HCT116 (cell line): ENCODE data around the gene CDA.

Experiments
- CEBPB ChIP-seq: IDR thresholded peaks from 2 replicates; pipeline ENCODE4 v1.6.1; 2012; ENCODE audit warnings: low read depth
- CTCF ChIP-seq, 3 experiments: fragments of 200-600 bp in 1 of 3; sonication (generic) in 1 of 3; IDR thresholded peaks in 2 of 3; conservative IDR thresholded peaks in 1 of 3; 2 replicates each; pipeline ENCODE4 v1.5.1; 2012 to 2017; ENCODE audit warnings: low read depth in 2 of 3, low read length in 2 of 3, antibody characterized with exemption in 1 of 3, borderline replicate concordance in 1 of 3, control low read depth in 1 of 3, mild to moderate bottlenecking in 1 of 3, mixed read lengths in 1 of 3, mixed run types in 1 of 3, moderate library complexity in 1 of 3; ENCODE audit not compliant: insufficient read depth in 1 of 3
- EGR1 ChIP-seq: IDR thresholded peaks from 2 replicates; pipeline ENCODE4 v1.6.1; 2012; ENCODE audit warnings: low read depth
- ELF1 ChIP-seq: IDR thresholded peaks from 2 replicates; pipeline ENCODE4 v1.6.1; 2012; ENCODE audit warnings: low read depth, borderline replicate concordance
- EZH2 ChIP-seq: fragments of 200-600 bp; sonication (generic); IDR thresholded peaks from 2 replicates; pipeline ENCODE4 v1.6.1; 2017; ENCODE audit warnings: antibody characterized with exemption, mixed run types
- EZH2phosphoT487 ChIP-seq: fragments of 200-600 bp; IDR thresholded peaks from 2 replicates; pipeline ENCODE4 v1.6.1; 2018; ENCODE audit warnings: antibody characterized with exemption, borderline replicate concordance
- JUND ChIP-seq: IDR thresholded peaks from 2 replicates; pipeline ENCODE4 v1.6.1; 2012
- MAX ChIP-seq: IDR thresholded peaks from 2 replicates; pipeline ENCODE4 v1.6.1; 2012
- POLR2A ChIP-seq: IDR thresholded peaks from 2 replicates; pipeline ENCODE4 v1.7.0; 2011; ENCODE audit warnings: borderline replicate concordance; ENCODE audit not compliant: insufficient read depth, insufficient read length; ENCODE audit errors: extremely low read depth
- POLR2AphosphoS5 ChIP-seq: IDR thresholded peaks from 2 replicates; pipeline ENCODE4 v1.6.1; 2011; ENCODE audit warnings: mild to moderate bottlenecking, low read depth, low read length, moderate library complexity
- RAD21 ChIP-seq: IDR thresholded peaks from 2 replicates; pipeline ENCODE4 v1.6.1; 2012; ENCODE audit warnings: low read depth, mild to moderate bottlenecking
- REST ChIP-seq: IDR thresholded peaks from 2 replicates; pipeline ENCODE4 v1.6.1; 2012; ENCODE audit warnings: low read depth
- SP1 ChIP-seq: IDR thresholded peaks from 2 replicates; pipeline ENCODE4 v1.6.1; 2012; ENCODE audit warnings: low read depth
- YY1 ChIP-seq: IDR thresholded peaks from 2 replicates; pipeline ENCODE4 v1.6.1; 2011; ENCODE audit warnings: low read length, low read depth, moderate library complexity, mild to moderate bottlenecking; ENCODE audit not compliant: insufficient replicate concordance; ENCODE audit errors: extremely low read depth

GRCh38 chr1:20571427-20571826 lies 17.5 kb upstream of the CDA start:
- TF ChIP-seq CTCF (IDR thresholded peaks at IDR 0.05 in 2 of 3, conservative IDR thresholded peaks at IDR 0.05 in 1 of 3; ENCODE audit: borderline replicate concordance in 1 of 3, insufficient read depth in 1 of 3, low read depth in 2 of 3, low read length in 2 of 3) (no peak), EZH2 (no peak), REST (no peak), EZH2phosphoT487 (no peak), MAX (no peak), POLR2AphosphoS5 (no peak), JUND (no peak), SP1 (no peak), POLR2A (no peak), CEBPB (no peak), EGR1 (no peak), ELF1 (no peak), YY1 (no peak), RAD21 (no peak)
